ENCODE results near the gene KIF4B. TPM values are rescaled to one million over a fixed set of nuclear protein-coding genes. Genes with fewer than 3 reads are reported as not detected.

The KIF4B gene
- total RNA-seq, 2 donors from 2014 or later, result not detected

GRCh38 chr5:155021842-155022241 lies 8.3 kb downstream of the KIF4B start:
- DNase-seq, result no peak
- no peaks in the 10 kb centered on the region for H3K9me3 ChIP-seq
- intact Hi-C loops (cut with DNase I), result no loop called here
- no peak overlapping the region for H3K9ac ChIP-seq (ENCODE audit: low read depth in 2 of 2, low read length in 2 of 2)
- no peaks in the 10 kb centered on the region for H3K4me1 ChIP-seq
- H3K27ac ChIP-seq, result no peak overlapping the region
- H3K4me3 ChIP-seq, result no peak overlapping the region
- TF ChIP-seq, protein P1, sequence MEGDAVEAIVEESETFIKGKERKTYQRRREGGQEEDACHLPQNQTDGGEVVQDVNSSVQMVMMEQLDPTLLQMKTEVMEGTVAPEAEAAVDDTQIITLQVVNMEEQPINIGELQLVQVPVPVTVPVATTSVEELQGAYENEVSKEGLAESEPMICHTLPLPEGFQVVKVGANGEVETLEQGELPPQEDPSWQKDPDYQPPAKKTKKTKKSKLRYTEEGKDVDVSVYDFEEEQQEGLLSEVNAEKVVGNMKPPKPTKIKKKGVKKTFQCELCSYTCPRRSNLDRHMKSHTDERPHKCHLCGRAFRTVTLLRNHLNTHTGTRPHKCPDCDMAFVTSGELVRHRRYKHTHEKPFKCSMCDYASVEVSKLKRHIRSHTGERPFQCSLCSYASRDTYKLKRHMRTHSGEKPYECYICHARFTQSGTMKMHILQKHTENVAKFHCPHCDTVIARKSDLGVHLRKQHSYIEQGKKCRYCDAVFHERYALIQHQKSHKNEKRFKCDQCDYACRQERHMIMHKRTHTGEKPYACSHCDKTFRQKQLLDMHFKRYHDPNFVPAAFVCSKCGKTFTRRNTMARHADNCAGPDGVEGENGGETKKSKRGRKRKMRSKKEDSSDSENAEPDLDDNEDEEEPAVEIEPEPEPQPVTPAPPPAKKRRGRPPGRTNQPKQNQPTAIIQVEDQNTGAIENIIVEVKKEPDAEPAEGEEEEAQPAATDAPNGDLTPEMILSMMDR (IDR thresholded peaks at IDR 0.05), result no peak
- no peaks in the 10 kb centered on the region for H3K36me3 ChIP-seq
- no peaks in the 10 kb centered on the region for H3K27me3 ChIP-seq

- Histone ChIP-seq H3K4me3 (no peak overlapping the region), H3K27me3 (no peaks in the 10 kb centered on the region), H3K9me3 (no peaks in the 10 kb centered on the region), H3K27ac (no peak overlapping the region), H3K9ac (ENCODE audit: low read depth in 2 of 2, low read length in 2 of 2) (no peak overlapping the region), H3K4me1 (no peaks in the 10 kb centered on the region), H3K36me3 (no peaks in the 10 kb centered on the region)
- TF ChIP-seq, protein P1 (IDR thresholded peaks at IDR 0.05), result no peak
- intact Hi-C loops (cut with DNase I), result no loop called here
- no peak for DNase-seq
Observed at GRCh38 chr5:155023320-155023719, 9.8 kb downstream of the KIF4B start.

DNA sequence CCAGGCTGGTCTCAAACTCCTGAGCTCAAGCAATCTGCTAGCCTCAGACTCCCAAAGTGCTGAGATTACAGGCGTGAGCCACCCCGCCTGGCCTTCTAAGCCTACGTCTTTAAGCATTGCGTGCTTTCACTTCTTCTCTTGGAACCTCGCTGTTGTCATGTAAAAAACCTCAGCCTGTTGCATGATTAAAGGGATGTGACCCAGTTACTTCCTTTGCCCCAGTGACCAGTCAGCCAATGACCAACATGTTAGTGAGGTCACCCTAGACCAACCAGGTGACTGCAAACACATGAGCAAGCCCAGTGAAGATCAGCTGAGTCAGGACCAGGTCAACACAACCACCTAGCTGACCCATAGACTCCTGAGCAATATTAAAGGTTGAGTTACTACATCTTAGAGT lies 10.5 kb downstream of the KIF4B start:
- TF ChIP-seq, protein P1 (IDR thresholded peaks at IDR 0.05), result no peak
- intact Hi-C loops (cut with DNase I), result no loop called here
- no peaks in the 10 kb centered on the region for H3K36me3 ChIP-seq
- no peak overlapping the region for H3K27ac ChIP-seq
- no peaks in the 10 kb centered on the region for H3K9me3 ChIP-seq
- no peaks in the 10 kb centered on the region for H3K4me1 ChIP-seq
- no peak overlapping the region for H3K4me3 ChIP-seq
- no peaks in the 10 kb centered on the region for H3K27me3 ChIP-seq
- DNase-seq, result no peak
- no peak overlapping the region for H3K9ac ChIP-seq (ENCODE audit: low read depth in 2 of 2, low read length in 2 of 2)

GRCh38 chr5:155025895-155026294 lies 12.3 kb downstream of the KIF4B start:
- no peaks in the 10 kb centered on the region for H3K9me3 ChIP-seq

GRCh38 chr5:155027993-155028629 lies 14.6 kb downstream of the KIF4B start:
- H3K9me3 ChIP-seq, result no peaks in the 10 kb centered on the region
- H3K9ac ChIP-seq (ENCODE audit: low read depth in 2 of 2, low read length in 2 of 2), result no peak overlapping the region
- H3K27ac ChIP-seq, result no peak overlapping the region
- intact Hi-C loops (cut with DNase I), result no loop called here
- H3K4me1 ChIP-seq, result no peaks in the 10 kb centered on the region
- H3K4me3 ChIP-seq, result no peak overlapping the region
- TF ChIP-seq, protein P1 (IDR thresholded peaks at IDR 0.05), result no peak
- no peaks in the 10 kb centered on the region for H3K27me3 ChIP-seq
- no peaks in the 10 kb centered on the region for H3K36me3 ChIP-seq
- DNase-seq, result no peak

More at GRCh38 chr5:155025895-155026294, 12.3 kb downstream of the KIF4B start:
- intact Hi-C loops (cut with DNase I), result no loop called here
- Histone ChIP-seq H3K36me3 (no peaks in the 10 kb centered on the region), H3K27me3 (no peaks in the 10 kb centered on the region), H3K4me1 (no peaks in the 10 kb centered on the region), H3K4me3 (no peak overlapping the region), H3K9ac (ENCODE audit: low read depth in 2 of 2, low read length in 2 of 2) (no peak overlapping the region), H3K27ac (no peak overlapping the region)
- TF ChIP-seq, protein P1 (IDR thresholded peaks at IDR 0.05), result no peak
- no peak for DNase-seq
